ENCODE data around the gene APOA4.
"Not testable (repeated sequence)": the region's sequence is repeated elsewhere in the genome, so short reads cannot be mapped to it uniquely, and the experiment has no call there.

APOA4 gene

DNA sequence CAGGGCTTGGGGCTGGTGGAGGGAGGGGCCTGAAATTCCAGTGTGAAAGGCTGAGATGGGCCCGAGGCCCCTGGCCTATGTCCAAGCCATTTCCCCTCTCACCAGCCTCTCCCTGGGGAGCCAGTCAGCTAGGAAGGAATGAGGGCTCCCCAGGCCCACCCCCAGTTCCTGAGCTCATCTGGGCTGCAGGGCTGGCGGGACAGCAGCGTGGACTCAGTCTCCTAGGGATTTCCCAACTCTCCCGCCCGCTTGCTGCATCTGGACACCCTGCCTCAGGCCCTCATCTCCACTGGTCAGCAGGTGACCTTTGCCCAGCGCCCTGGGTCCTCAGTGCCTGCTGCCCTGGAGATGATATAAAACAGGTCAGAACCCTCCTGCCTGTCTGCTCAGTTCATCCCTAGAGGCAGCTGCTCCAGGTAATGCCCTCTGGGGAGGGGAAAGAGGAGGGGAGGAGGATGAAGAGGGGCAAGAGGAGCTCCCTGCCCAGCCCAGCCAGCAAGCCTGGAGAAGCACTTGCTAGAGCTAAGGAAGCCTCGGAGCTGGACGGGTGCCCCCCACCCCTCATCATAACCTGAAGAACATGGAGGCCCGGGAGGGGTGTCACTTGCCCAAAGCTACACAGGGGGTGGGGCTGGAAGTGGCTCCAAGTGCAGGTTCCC is 6.5 kb upstream of the APOA4 start, which contains the start of gene APOC3:
Gene APOC3, plus strand, starts transcription at position 383 of the 659 bp plus-strand sequence. CDS start 676 bp downstream, outside the sequence.
- ATAC-seq = no peak

DNA sequence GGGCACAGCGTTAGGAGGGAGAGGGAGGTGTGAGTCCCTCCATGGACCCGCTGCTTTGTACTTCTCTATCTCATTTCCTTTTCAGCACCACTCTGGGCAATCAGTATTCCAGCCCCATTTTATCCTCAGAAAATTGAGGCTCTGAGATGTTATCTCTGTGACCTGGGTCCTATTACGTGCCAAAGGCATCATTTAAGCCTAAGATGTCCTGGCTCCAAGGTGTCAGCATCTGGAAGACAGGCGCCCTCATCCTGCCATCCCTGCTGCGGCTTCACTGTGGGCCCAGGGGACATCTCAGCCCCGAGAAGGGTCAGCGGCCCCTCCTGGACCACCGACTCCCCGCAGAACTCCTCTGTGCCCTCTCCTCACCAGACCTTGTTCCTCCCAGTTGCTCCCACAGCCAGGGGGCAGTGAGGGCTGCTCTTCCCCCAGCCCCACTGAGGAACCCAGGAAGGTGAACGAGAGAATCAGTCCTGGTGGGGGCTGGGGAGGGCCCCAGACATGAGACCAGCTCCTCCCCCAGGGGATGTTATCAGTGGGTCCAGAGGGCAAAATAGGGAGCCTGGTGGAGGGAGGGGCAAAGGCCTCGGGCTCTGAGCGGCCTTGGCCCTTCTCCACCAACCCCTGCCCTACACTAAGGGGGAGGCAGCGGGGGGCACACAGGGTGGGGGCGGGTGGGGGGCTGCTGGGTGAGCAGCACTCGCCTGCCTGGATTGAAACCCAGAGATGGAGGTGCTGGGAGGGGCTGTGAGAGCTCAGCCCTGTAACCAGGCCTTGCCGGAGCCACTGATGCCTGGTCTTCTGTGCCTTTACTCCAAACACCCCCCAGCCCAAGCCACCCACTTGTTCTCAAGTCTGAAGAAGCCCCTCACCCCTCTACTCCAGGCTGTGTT is 5.8 kb upstream of the APOA4 start:
- no peak for ATAC-seq

DNA sequence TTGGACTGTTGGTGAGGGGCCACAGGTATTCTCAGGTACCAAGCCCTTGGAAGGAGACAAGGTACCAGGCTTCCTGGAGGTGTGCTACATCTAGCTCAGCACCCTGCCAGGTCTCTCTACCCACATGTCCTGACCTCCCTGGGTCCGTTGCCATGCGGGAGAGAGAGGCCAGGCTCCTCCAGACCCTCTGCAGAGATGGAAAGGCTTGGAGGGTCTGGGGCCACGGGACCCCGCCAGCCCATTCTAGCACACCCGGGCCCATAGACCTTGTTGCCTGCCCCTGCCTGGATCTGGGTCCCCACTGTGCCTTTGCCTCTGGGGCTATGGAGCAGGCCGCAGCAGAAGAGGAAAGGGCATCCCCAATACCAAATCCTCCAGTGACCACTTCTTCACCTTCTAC is 4.4 kb upstream of the APOA4 start:
- no peak for ATAC-seq

DNA sequence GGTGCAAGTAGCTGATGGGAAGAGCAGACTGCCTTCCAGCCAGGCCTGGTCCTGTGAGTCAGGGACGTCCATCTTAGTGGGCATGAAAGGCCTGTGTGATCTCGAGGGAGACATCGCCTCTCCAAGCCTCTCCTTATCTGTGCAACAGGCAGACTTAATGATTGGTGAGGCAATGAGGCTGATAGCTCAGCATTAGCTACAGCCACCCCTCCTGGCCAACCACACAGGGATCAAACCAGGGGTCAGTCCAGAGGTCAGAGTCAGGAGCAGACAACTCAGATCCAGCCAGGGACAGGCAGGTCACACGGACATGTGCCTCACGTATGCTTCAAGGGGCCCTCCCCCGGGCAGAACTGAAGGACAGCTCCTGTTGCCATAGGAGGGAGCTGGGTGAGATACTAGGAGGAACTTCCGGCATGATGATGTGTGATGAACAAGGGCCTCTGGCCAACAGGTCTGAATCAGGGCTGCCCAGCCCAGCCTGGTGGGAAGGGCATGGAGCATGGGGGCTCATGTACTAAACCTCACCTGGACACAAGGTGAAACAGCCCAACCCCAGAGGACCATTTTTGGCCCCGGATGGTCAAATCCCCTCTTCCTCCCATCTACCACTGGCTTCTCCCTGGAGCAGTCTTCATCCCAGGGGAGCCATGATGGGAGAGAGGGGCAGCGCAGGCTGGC is 3.8 kb upstream of the APOA4 start:
- ATAC-seq = no peak

DNA sequence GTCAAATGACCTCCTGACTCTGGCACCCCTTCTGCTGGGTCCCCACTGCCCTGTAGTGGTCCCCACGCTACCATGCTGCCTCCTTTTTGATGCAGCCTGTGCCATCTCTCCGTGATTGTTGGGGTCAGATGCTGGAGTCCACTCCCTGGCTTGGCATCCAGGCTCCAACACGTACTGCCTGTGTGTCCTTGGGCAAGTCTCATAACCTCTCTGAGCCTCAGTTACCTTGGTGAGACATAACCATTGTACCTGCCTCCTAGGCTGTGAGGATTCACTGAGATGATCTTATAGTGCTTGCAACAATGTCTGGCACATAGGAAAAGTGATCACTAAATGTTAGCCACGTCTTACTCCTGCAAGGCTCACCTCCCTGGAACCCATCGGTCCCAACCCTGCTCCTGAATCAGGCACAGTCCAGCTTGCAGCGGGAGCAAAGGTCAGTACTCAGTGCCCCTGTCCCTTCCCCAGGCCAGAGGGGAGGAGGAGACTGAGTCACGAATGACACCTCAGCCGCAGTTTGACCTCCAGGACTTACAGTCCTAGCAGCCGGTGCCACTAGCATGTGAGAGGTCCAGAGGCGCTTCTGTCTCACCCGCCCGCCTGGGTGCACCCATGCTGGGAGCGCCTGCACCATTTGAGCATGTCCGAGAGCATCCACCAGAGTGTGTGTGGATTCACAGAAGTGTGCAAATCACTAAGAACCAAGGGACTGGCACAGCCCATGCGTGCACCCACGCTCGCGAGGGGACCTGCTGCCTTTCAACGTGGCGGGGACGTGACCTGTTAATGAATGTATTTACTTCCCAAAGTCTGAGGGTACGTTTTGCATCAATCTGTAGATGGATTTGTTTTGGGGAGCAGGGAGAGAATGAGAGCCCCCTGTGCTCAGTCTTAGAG is 3.0 kb upstream of the APOA4 start:
- no peak for ATAC-seq

DNA sequence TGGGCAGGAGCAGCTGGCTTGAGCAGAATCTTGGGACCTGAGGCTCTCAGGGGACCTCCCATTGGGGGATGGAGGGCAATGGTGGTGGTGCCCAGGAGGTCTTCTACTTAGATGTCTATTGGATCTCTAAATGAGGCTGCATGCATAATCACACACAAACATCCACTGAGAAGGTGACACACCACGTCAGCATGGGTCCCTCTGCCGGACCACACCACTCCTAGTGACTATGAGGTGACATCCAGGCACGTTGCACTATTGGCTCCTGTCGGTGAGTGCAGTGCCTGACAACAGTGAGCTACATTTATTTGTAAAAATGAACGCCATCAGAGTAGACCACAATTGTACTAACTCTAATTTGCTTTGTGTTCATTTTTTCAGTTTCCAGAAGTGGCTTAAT is 2.3 kb upstream of the APOA4 start:
- no peak for ATAC-seq

DNA sequence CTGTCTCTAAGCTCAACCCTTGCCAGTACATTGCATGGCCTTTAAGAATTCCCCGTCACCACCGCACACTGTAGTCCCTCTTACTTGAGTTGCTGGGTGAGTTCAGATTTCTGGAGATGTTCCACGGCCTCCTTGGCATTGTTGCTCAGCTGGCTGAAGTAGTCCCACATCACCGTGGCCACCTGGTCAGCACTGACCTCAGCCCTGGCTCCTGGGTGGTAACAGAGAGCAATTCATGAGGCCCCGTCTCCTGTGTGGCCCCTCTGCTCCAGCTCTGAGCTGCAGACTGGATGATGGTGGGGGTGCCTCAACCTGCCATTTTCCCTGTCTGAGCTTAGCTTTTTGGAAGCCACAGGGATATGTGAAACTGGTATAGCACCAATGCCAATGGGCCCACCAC is 529 bp downstream of the APOA4 start:
- ATAC-seq = no peak

DNA sequence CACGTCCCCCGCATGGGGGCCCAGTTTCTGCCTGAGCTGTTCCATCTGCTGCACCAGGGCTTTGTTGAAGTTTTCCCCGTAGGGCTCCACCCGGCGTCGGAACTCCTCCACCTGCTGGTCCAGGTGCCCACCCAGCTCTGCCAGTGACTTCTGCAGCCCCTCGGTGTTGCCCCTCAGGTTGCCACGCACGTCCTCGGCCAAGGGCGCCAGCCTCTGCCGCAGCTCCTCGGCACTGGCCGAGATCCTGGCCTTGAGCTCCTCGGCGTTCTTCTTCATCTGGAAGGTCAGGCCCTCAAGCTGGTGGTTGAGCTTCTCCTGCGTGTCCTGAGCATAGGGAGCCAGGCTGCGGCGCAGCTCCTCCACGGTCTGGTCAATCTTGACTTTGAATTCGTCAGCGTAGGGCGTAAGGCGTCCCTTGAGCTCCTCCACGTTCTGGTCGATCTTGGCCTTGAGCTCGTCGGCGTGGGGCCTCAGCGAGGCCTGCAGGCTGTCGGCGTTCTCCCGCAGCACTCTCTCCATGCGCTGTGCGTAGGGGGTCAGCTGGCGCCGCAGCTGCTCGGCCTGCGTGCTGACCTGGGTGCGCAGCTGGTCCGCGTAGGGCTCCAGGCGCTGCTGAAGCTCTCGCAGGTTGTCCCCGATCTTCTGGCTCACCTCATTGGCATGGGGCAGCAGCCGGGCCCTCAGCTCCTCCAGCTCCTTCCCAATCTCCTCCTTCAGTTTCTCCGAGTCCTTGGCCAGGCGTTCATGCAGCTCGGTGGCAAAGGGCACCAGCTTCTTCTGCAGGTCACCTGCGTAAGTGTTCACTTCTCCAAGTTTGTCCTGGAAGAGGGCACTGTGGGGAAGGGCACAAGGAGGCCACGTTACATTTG is 1.8 kb downstream of the APOA4 start:
- no peak for ATAC-seq

DNA sequence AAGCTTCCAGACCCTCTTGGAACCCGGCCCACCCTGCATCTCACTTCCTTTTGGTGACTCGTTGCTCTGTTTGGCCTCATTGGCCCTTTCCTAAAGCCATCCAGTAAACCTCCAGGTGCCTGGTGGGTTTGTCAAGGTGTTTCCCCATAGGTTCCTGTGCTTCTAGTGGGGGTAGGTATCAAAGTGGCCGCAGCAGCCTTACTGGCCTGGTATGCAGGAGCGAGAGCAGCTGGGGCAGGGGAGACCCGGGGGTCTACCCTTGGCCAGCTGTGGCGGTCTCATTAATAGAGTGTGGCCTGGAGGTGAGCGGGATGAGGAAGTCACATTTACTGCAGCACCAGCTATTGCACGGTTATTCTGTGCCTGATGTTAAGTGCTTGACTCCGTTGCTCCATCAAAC is 4.1 kb downstream of the APOA4 start:
- no peak for ATAC-seq

DNA sequence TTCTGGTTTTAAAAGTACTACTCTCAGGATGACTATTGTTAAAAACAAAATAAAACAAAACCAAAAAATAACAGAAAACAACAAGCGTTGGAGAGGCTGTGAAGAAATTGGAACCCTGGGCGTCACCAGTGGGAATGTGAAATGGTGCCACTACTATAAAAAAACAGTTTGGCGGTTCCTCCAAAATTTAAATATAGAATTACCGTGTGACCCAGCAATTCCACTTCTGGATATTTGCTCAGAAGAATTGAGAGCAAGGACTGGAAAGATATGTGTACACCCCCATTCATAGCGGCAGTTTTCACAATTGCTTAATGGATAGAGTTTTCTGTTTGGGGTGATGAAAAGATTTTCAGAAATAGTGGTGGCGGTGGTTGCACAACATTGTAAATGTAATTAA is 8.6 kb downstream of the APOA4 start:
- no peak for ATAC-seq

DNA sequence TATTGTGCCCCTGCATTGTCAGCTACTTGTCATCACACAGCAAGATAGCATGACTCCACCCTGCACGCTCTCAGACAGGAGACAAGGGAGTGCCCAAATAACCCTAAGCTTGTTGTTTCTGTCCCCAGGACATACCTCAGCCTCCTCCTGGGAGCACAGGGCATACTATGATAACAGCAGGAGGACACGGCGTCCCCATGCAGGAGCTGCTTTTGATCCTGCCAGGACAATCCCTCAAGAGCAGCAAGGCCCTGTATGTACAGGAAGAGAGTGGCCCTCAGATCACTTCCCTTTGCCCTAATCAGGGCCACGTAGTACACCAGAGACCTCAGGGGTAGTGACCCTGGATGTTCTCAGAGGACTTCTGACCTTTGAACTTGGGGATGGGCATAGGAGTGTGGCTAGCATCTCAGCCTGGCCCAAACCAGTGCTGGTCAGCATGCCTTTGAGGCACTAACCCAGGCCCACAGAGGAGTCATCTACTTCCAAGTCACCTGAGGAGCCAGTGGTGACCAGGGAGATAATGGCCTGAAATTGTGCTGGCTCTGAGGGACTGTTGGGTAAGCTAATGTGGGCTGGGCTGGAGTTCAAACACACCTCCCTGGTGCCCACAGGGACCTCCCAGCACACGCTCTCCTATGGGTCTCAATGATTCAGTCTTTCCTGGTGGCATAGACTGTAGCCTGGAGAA is 9.2 kb downstream of the APOA4 start:
- ATAC-seq = no peak

DNA sequence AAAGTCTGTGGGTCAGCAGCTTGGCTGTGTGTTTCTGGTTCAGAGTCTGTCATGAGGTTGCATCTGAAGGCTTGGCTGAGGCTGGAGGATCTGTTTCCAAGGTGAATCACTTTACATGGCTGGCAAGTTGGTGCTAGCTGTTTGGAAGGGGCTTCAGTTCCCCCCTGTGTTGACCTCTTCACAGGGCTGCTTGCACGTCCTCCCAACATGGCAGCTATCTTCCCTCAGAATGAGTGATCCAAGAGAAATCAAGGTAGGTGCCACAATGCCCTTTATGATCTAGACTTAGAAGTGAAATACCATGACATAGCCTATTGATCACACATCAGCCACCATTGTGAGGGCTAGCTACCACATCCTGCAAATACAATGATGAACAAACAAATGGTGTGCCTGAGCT is 9.9 kb downstream of the APOA4 start:
- no peak for ATAC-seq

DNA sequence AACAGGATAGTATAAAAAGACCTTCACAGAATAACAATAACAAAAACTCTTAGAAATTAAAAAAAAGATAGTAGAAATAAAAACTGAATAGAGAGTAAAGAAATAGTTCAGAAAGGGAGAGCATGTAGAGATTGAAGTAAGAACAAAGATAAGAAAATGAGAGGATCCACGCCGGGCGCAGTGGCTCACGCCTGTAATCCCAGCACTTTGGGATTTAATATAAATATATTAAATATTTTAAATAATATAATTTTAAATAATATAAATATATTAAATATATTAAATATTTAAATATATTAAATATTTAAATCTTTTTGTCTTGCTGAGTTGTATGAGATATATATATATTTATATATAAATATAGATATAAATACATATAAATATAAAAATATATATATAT is 11.0 kb downstream of the APOA4 start:
- ATAC-seq = no peak

DNA sequence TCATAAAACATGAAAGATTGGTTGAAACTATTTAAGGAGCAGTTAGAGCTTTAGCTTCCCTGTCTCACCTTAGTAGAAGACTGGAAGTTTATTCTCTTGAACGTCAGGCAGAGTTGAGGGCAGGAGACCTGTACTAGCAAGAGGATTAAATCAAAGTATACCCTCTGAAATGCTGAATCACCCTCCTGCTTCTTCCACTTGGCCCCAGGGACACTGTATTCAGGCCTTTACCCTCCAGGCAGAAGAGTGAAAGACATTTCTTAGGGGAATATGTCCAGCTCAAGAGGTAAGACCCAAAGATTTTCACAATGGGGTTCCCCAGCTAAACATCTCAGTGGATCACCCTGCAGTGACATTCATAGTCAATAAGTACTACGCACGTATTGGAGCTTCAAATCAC is 11.9 kb downstream of the APOA4 start:
- no peak for ATAC-seq

DNA sequence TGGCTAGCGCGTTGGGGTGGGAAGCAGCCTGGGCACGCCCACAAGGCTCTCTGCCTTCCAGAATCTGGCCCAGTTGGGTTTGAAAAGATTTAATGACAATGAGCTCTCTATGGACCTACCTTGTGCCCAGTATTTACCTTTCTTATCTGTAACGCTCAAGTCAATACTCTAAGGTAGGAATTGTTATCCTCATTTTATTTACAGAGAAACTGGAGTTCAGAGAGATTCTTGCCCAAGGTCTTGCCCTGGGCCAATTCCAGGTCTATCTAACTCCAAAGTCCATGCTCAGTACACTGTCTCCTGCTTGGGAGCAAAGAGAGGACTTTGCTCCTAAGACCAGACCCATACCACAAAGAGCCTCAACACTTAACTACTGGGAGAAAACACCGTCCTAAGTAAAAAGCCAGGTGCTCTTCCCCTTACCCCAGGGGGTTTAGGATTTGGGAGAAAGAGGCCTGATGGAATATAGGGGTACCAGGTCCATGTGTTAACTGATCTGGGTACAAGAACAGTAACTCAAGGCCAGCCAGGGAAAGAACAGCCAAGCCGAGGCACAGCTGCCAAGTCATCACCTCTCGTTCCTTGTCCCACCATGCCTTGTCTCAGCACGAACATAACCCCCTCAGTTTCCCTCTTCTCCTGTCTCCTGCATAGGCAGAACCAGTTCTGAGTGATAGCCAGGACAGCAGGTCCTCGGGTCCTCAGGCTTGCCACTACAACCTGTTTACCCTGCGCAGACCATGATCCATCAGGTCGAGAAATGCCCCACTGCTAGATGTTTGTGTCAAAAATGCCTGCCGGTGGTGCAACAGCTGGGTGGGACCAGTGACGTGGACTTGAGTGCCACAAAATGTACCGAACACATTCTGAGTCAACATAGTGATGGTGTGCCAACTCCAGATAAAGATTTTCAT is 14.6 kb downstream of the APOA4 start:
- no peak for ATAC-seq

DNA sequence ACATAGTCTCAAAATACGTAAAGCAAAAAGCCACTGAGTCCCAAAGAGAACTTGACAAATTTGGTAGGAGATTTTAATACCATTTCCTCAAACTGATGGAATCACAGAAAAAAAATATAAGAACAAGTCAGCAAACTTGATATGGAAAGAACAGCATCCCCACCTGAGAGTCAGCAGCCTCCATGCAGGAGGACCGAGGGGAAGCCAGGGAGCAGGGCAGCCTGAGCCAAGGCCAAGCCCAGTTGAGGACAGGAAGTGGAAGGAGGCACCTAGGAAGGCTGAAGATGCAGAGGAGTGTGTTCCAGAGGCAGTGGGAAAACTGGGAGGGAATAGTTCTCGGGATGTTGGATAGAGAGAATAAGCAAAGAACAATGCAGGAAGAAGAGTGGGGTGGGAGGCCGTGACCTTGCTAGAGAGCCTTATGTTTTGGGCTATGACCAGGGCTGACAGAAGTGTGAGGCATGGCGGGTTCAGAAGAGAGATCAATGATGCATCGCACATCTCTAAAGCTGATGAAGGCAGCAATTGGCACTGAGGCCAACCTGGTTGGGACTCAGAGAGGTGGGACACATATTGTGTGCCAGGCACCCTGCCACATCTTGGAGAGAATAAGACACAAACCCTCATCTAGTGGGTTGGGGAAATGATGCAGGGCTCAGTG is 15.4 kb downstream of the APOA4 start:
- ATAC-seq = no peak

DNA sequence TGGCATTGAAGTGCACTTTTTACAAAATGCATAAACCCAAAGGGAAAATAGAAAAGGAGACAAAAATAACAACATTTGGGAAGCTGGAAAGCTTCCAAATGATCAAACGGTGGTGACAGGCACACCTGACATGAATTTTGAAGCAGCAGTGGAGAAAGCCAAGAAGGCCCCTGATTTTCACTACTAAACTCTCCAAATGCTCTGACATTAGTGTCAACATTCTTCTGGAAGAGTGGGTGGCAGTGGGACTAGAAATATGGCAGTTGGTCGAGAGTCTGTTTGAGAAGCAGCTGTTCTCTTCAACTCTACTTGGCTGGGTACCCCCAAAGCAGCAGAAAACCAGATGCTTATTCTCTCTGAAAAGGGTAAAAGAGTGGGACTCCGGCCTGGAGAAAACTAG is 19.1 kb downstream of the APOA4 start:
- no peak for ATAC-seq

DNA sequence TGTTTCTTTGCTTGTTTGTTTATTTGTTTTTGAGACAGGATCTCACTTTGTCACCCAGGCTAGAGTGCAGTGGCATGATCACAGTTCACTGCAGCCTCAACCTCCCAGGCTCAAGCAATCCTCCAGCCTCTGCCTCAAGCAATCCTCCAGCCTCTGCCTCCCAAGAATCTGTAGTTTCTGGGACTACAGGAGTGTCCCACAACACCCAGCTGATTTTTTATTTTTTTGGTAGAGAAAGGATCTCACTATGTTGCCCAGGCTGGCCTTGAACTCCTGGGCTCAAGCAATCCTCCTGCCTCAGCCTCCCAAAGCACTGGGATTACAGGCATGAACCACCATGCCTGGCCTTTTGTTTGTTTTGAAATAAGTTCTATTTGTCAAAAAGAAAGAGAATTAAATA is 21.4 kb downstream of the APOA4 start:
- ATAC-seq = not testable (repeated sequence)

DNA sequence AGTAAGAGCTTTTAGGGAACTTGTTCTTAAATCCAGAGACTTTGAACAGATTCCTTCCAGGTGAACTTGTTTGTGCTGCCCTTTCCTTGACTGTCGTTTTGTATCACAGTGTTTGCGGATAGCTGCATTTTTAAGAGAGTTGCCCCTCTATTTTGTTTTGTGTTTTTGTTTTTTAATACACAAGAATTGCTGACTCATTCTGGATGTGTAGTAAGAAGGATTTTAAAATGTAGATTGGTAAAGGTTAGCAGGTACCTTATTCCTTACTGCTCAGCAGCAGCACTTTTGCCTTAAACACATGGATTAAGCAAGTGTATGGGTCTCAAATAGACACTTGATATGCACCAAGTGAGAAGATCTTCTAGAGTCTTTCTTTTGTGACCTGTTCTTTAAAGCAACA is 22.5 kb downstream of the APOA4 start:
- ATAC-seq = no peak

Measured in activated CD4-positive, CD25-positive, alpha-beta regulatory T cell treated with anti-CD3 and anti-CD28 coated beads, Interleukin-2, amount 50 U/mL, for 24 hours (primary cell).